HEK293 (cell line): Measurements from ENCODE around the gene CLPSL1.

Experiments
- CTCF ChIA-PET: fragments of 350-600 bp; formaldehyde crosslinking; extraction: SDS; loops from one replicate; lab custom pipeline; 2021; ENCODE audit warnings: antibody characterized with exemption; lab: Yijun Ruan, JAX
- POLR2A ChIA-PET: fragments of 300-600 bp; formaldehyde crosslinking; extraction: SDS; loops from one replicate; lab custom pipeline; 2020; ENCODE audit warnings: antibody characterized with exemption, inconsistent platforms; lab: Yijun Ruan, JAX
- H3K27ac ChIP-seq: fragments of 200-500 bp; sonication (Bioruptor generic); 2 replicates; pipeline ENCODE4 v1.5.1; 2014; ENCODE audit warnings: low read depth, low read length, control low read depth, inconsistent platforms; ENCODE audit errors: extremely low read depth
- H3K36me3 ChIP-seq, 2 experiments: fragments of 200-500 bp in 1 of 2; sonication (Bioruptor generic) in 1 of 2; 1 replicate in 1 of 2; 2 replicates in 1 of 2; pipeline ENCODE4 v1.5.1; 2014 to 2017; ENCODE audit warnings: inconsistent platforms in 2 of 2, low read length in 2 of 2; ENCODE audit not compliant: control insufficient read depth in 2 of 2, insufficient read depth in 1 of 2
- H3K4me1 ChIP-seq: fragments of 200-500 bp; sonication (Bioruptor generic); 2 replicates; pipeline ENCODE4 v1.5.1; 2014; ENCODE audit warnings: mild to moderate bottlenecking, low read length, inconsistent platforms; ENCODE audit not compliant: control insufficient read depth, insufficient read depth
- H3K4me3 ChIP-seq: 2 replicates; pipeline ENCODE4 v1.5.1; 2011; ENCODE audit warnings: low read depth, mild to moderate bottlenecking, control low read depth, low read length, moderate library complexity
- H3K9me3 ChIP-seq: fragments of 200-500 bp; sonication (Bioruptor generic); 2 replicates; pipeline ENCODE4 v1.5.1; 2014; ENCODE audit warnings: low read depth, low read length, inconsistent platforms; ENCODE audit not compliant: control insufficient read depth, insufficient read depth
- GLI4 ChIP-seq: fragments of 450-650 bp; formaldehyde crosslinking; IDR thresholded peaks from 2 replicates; pipeline ENCODE4 v1.5.1; 2016; ENCODE audit warnings: missing biosample characterization, missing genetic modification characterization
- OVOL3 ChIP-seq: fragments of 450-650 bp; formaldehyde crosslinking; IDR thresholded peaks from 2 replicates; pipeline ENCODE4 v1.5.1; 2016; ENCODE audit warnings: missing biosample characterization, missing genetic modification characterization
- PRDM1 ChIP-seq: fragments of 450-650 bp; formaldehyde crosslinking; IDR thresholded peaks from 2 replicates; pipeline ENCODE4; 2016; ENCODE audit warnings: missing biosample characterization, missing genetic modification characterization
- SETDB1 ChIP-seq: IDR thresholded peaks from one replicate; pipeline ENCODE4 v1.6.1; 2017; ENCODE audit warnings: mild to moderate bottlenecking, low read length, moderate library complexity, mixed read lengths; ENCODE audit not compliant: insufficient read length
- ZBTB8A ChIP-seq: fragments of 450-650 bp; formaldehyde crosslinking; IDR thresholded peaks from 2 replicates; pipeline ENCODE4 v1.5.1; 2016; ENCODE audit warnings: missing biosample characterization, missing genetic modification characterization
- ZFHX2 ChIP-seq: fragments of 450-650 bp; formaldehyde crosslinking; conservative IDR thresholded peaks from 2 replicates; pipeline ENCODE4 v1.5.1; 2016; ENCODE audit warnings: missing biosample characterization, missing genetic modification characterization
- ZFP37 ChIP-seq: fragments of 450-650 bp; formaldehyde crosslinking; IDR thresholded peaks from 2 replicates; pipeline ENCODE4 v1.5.1; 2016; ENCODE audit warnings: missing biosample characterization, missing genetic modification characterization
- ZNF155 ChIP-seq: fragments of 450-650 bp; formaldehyde crosslinking; IDR thresholded peaks from 2 replicates; pipeline ENCODE4 v1.5.1; 2016; ENCODE audit warnings: missing biosample characterization, missing genetic modification characterization
- ZNF16 ChIP-seq: fragments of 450-650 bp; formaldehyde crosslinking; IDR thresholded peaks from 2 replicates; pipeline ENCODE4 v1.5.1; 2016; ENCODE audit warnings: low read depth, missing biosample characterization, missing genetic modification characterization
- ZNF561 ChIP-seq: fragments of 450-650 bp; IDR thresholded peaks from 2 replicates; pipeline ENCODE4 v1.5.1; 2018; ENCODE audit warnings: missing biosample characterization, missing genetic modification characterization, borderline replicate concordance
- ZNF571 ChIP-seq: fragments of 450-650 bp; formaldehyde crosslinking; IDR thresholded peaks from 2 replicates; pipeline ENCODE4 v1.5.0; 2017; ENCODE audit warnings: missing biosample characterization, missing genetic modification characterization
- ZSCAN30 ChIP-seq: fragments of 450-650 bp; IDR thresholded peaks from 2 replicates; pipeline ENCODE4 v1.5.1; 2018; ENCODE audit warnings: missing biosample characterization, mild to moderate bottlenecking, missing genetic modification characterization, moderate library complexity
- TF ChIP-seq, protein P1 (sequence below): fragments of 450-650 bp; formaldehyde crosslinking; IDR thresholded peaks from 2 replicates; pipeline ENCODE4 v1.5.1; 2016; ENCODE audit warnings: missing biosample characterization, missing genetic modification characterization, borderline replicate concordance
- TF ChIP-seq, protein P2 (sequence below): fragments of 450-650 bp; formaldehyde crosslinking; IDR thresholded peaks from 2 replicates; pipeline ENCODE4 v1.5.1; 2016; ENCODE audit warnings: missing biosample characterization, missing genetic modification characterization, low read depth
- TF ChIP-seq, protein P3 (sequence below): fragments of 450-650 bp; formaldehyde crosslinking; IDR thresholded peaks from 2 replicates; pipeline ENCODE4 v1.5.1; 2016; ENCODE audit warnings: missing biosample characterization, missing genetic modification characterization
- TF ChIP-seq, protein P4 (sequence below): fragments of 450-650 bp; formaldehyde crosslinking; IDR thresholded peaks from 2 replicates; pipeline ENCODE4 v1.5.1; 2016; ENCODE audit warnings: missing biosample characterization, missing genetic modification characterization
- TF ChIP-seq, protein P5 (sequence below): fragments of 450-650 bp; formaldehyde crosslinking; IDR thresholded peaks from 2 replicates; pipeline ENCODE4 v1.5.1; 2016; ENCODE audit warnings: missing biosample characterization, missing genetic modification characterization

Gene CLPSL1

DNA sequence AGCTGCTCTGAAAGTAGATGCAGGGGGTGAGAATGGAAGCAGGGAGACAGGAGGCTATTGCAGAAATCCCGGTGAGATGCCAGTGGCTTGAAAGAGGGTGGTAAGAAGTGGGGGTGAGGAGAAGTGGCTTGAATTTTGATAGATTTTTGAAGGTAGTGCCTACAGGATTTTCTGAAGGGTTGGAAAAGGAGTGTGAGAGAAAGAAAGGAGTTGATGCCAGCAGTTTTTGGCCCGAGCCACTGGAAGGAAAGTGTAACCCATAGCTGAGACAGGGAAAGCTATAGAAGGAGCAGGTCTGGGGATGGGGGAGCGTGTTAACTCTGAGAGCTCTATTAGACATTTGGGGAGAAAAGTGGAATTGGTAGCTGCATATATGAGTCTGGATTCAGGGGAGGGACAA, 34.3 kb upstream of the CLPSL1 start (continued):
- TF ChIP-seq, protein P1, sequence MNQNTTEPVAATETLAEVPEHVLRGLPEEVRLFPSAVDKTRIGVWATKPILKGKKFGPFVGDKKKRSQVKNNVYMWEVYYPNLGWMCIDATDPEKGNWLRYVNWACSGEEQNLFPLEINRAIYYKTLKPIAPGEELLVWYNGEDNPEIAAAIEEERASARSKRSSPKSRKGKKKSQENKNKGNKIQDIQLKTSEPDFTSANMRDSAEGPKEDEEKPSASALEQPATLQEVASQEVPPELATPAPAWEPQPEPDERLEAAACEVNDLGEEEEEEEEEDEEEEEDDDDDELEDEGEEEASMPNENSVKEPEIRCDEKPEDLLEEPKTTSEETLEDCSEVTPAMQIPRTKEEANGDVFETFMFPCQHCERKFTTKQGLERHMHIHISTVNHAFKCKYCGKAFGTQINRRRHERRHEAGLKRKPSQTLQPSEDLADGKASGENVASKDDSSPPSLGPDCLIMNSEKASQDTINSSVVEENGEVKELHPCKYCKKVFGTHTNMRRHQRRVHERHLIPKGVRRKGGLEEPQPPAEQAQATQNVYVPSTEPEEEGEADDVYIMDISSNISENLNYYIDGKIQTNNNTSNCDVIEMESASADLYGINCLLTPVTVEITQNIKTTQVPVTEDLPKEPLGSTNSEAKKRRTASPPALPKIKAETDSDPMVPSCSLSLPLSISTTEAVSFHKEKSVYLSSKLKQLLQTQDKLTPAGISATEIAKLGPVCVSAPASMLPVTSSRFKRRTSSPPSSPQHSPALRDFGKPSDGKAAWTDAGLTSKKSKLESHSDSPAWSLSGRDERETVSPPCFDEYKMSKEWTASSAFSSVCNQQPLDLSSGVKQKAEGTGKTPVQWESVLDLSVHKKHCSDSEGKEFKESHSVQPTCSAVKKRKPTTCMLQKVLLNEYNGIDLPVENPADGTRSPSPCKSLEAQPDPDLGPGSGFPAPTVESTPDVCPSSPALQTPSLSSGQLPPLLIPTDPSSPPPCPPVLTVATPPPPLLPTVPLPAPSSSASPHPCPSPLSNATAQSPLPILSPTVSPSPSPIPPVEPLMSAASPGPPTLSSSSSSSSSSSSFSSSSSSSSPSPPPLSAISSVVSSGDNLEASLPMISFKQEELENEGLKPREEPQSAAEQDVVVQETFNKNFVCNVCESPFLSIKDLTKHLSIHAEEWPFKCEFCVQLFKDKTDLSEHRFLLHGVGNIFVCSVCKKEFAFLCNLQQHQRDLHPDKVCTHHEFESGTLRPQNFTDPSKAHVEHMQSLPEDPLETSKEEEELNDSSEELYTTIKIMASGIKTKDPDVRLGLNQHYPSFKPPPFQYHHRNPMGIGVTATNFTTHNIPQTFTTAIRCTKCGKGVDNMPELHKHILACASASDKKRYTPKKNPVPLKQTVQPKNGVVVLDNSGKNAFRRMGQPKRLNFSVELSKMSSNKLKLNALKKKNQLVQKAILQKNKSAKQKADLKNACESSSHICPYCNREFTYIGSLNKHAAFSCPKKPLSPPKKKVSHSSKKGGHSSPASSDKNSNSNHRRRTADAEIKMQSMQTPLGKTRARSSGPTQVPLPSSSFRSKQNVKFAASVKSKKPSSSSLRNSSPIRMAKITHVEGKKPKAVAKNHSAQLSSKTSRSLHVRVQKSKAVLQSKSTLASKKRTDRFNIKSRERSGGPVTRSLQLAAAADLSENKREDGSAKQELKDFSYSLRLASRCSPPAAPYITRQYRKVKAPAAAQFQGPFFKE (tag by site-specific recombination) = no peak
- TF ChIP-seq, protein P2, sequence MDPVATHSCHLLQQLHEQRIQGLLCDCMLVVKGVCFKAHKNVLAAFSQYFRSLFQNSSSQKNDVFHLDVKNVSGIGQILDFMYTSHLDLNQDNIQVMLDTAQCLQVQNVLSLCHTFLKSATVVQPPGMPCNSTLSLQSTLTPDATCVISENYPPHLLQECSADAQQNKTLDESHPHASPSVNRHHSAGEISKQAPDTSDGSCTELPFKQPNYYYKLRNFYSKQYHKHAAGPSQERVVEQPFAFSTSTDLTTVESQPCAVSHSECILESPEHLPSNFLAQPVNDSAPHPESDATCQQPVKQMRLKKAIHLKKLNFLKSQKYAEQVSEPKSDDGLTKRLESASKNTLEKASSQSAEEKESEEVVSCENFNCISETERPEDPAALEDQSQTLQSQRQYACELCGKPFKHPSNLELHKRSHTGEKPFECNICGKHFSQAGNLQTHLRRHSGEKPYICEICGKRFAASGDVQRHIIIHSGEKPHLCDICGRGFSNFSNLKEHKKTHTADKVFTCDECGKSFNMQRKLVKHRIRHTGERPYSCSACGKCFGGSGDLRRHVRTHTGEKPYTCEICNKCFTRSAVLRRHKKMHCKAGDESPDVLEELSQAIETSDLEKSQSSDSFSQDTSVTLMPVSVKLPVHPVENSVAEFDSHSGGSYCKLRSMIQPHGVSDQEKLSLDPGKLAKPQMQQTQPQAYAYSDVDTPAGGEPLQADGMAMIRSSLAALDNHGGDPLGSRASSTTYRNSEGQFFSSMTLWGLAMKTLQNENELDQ (tag by site-specific recombination) = no peak
- TF ChIP-seq, protein P3, sequence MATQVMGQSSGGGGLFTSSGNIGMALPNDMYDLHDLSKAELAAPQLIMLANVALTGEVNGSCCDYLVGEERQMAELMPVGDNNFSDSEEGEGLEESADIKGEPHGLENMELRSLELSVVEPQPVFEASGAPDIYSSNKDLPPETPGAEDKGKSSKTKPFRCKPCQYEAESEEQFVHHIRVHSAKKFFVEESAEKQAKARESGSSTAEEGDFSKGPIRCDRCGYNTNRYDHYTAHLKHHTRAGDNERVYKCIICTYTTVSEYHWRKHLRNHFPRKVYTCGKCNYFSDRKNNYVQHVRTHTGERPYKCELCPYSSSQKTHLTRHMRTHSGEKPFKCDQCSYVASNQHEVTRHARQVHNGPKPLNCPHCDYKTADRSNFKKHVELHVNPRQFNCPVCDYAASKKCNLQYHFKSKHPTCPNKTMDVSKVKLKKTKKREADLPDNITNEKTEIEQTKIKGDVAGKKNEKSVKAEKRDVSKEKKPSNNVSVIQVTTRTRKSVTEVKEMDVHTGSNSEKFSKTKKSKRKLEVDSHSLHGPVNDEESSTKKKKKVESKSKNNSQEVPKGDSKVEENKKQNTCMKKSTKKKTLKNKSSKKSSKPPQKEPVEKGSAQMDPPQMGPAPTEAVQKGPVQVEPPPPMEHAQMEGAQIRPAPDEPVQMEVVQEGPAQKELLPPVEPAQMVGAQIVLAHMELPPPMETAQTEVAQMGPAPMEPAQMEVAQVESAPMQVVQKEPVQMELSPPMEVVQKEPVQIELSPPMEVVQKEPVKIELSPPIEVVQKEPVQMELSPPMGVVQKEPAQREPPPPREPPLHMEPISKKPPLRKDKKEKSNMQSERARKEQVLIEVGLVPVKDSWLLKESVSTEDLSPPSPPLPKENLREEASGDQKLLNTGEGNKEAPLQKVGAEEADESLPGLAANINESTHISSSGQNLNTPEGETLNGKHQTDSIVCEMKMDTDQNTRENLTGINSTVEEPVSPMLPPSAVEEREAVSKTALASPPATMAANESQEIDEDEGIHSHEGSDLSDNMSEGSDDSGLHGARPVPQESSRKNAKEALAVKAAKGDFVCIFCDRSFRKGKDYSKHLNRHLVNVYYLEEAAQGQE (tag by site-specific recombination) = no peak
- no peak for TF ChIP-seq ZFHX2
- TF ChIP-seq ZNF561 (tag by site-specific recombination) = no peak
- TF ChIP-seq, protein P4, sequence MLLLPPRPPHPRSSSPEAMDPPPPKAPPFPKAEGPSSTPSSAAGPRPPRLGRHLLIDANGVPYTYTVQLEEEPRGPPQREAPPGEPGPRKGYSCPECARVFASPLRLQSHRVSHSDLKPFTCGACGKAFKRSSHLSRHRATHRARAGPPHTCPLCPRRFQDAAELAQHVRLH (tag by site-specific recombination) = no peak
- no peak for TF ChIP-seq PRDM1 (tag by site-specific recombination)
- TF ChIP-seq ZNF16 (tag by site-specific recombination) = no peak
- no peak for TF ChIP-seq ZNF571 (tag by site-specific recombination)
- TF ChIP-seq ZBTB8A (tag by site-specific recombination) = no peak
- TF ChIP-seq GLI4 (tag by site-specific recombination) = no peak
- TF ChIP-seq ZNF155 (tag by site-specific recombination) = no peak
- TF ChIP-seq, protein P5, sequence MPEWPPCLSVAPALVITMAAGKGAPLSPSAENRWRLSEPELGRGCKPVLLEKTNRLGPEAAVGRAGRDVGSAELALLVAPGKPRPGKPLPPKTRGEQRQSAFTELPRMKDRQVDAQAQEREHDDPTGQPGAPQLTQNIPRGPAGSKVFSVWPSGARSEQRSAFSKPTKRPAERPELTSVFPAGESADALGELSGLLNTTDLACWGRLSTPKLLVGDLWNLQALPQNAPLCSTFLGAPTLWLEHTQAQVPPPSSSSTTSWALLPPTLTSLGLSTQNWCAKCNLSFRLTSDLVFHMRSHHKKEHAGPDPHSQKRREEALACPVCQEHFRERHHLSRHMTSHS (tag by site-specific recombination) = no peak
- TF ChIP-seq, all 188 proteins: peak for 0

DNA sequence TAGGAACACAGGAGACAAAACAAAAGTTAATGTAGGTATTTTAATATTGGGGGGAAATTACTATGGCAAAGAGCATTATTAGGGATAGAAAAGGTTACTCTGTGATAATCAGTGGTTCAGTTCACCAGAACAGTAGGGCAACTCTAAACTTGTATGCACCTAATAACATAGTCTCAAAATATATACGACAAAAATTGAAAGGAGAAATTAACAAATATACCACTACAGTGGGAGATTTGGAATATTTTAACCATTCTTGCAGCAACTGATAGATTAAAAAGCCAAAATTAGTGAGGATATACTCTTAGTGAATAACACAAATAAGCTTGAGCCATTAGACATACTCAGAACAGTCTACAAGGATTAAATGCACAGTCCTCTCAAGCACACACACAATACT, 32.9 kb upstream of the CLPSL1 start:
- H3K27ac ChIP-seq = no peak overlapping the region
- POLR2A ChIA-PET = no interaction called here
- CTCF ChIA-PET = interaction anchor here (1.1 to 1.7 kb wide), 2 partner anchors 9 to 10 kb away, joined by 3 to 13 read pairs; no protein-coding TSS in a partner anchor

More for the DNA sequence above, 32.9 kb upstream of the CLPSL1 start:
- Histone ChIP-seq H3K36me3 (no peaks in the 10 kb centered on the region), H3K4me1 (no peaks in the 10 kb centered on the region), H3K4me3 (no peak overlapping the region), H3K9me3 (no peaks in the 10 kb centered on the region)
- TF ChIP-seq ZSCAN30 (tag by site-specific recombination) (no peak), OVOL3 (tag by site-specific recombination) (no peak), ZFP37 (tag by site-specific recombination) (no peak), SETDB1 (peak; percentile 57)
